Articular chondrocyte of knee joint (primary cell): ENCODE results near the gene RBM7. TPM values are rescaled to one million over a fixed set of nuclear protein-coding genes. Genes with fewer than 3 reads are reported as not detected.

Experiments used
- total RNA-seq: library from RNA; depleted of rRNA; stranded (reverse); fragments of >200 nt; gene quantifications from 2 replicates; pipeline ENCODE4 v1.2.3, GENCODE V29; 2012

The RBM7 gene, protein sequence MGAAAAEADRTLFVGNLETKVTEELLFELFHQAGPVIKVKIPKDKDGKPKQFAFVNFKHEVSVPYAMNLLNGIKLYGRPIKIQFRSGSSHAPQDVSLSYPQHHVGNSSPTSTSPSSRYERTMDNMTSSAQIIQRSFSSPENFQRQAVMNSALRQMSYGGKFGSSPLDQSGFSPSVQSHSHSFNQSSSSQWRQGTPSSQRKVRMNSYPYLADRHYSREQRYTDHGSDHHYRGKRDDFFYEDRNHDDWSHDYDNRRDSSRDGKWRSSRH
- total RNA-seq = 61.9 and 78.2 TPM in 2 replicates

GRCh38 chr11:114400216-114400914, at the start of gene RBM7, which contains the start of gene C11orf71:
TSS of gene RBM7 (plus strand) at chr11:114400666. CDS start at chr11:114400672, 6 bp downstream.
TSS of gene C11orf71 (minus strand) at chr11:114400511. CDS start at chr11:114400331, 180 bp downstream.

DNA sequence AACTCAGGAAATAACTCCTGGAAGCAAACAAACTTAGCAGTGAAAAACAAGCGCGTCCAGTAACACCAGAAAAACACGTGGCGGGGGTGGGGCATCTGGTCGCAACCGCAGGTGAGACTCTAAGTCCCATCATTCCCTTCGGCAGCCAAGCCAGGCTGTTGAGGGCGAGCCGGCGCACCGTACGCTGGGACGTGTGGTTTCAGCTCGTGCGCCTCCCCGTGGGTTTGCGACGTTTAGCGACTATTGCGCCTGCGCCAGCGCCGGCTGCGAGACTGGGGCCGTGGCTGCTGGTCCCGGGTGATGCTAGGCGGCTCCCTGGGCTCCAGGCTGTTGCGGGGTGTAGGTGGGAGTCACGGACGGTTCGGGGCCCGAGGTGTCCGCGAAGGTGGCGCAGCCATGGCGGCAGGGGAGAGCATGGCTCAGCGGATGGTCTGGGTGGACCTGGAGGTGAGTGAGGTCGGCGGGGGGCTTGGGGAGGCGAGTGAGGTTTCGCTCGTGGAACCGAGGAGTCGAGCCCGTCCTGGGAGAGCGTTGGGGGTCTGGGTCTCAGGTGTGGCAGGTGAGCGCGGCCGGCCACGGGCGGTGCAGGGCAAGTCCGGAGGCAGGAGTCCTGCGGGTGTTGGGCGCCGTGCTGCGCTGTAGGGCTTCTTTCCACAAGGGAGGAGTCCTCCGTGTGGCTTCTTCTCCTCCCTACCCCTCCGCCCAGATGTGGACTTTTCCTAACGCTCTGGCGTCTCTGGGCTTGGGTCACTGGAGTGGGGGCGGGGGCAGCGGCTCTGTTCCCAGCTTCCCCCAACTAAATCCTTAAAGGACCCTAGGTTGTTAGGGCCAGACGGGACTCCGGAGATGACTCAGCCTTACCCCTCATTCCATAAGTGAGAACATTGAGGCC, 39.0 kb downstream of the RBM7 start, which contains the start of gene REXO2:
REXO2 (plus strand) TSS at position 239 of the 892 bp plus-strand sequence; CDS start at position 301, 62 bp downstream.

Other genes with a start within 250 kb of the RBM7 start
- gene NNMT, start 104.3 kb upstream of the RBM7 start, total RNA-seq = 975 and 1,572 TPM in 2 replicates
- gene C11orf71, start 155 bp upstream of the RBM7 start, total RNA-seq = 3.1 and 4.2 TPM in 2 replicates
- gene REXO2, start 38.8 kb downstream of the RBM7 start, total RNA-seq = 197 and 207 TPM in 2 replicates
- 0.11 TPM in 1 of 2 replicates, not detected in the other for gene NXPE1, start 159.2 kb downstream of the RBM7 start, total RNA-seq
- not detected in 2 replicates for gene NXPE4, start 195.1 kb downstream of the RBM7 start, total RNA-seq